NOMO-1 (cell line): Measurements from ENCODE around the gene MAP2K6.

Source experiments
- DNase-seq, 2 experiments: peaks; one replicate each; lab custom pipeline; 2025; ENCODE audit not compliant: unreplicated experiment in 2 of 2; lab: John Stamatoyannopoulos, UW

MAP2K6 gene

DNA sequence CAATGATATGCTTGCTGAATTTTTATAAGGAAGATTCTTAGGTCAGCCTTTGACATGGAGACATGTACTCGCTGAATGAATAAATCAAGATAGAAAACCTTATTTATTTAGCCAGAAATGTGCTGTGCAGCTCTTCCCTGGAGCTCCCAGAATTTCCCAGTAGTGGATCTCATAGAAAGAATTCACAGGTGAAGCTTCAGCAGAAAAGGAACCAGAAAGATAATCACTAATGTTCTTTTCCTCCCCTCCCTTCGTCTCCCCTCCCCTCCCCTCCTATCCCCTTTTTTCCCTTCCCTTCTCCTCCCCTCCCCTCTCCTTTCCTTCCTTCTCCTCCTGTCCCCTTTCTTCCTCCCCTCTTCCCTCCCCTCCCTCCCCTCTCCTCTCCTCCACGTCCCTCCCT lies 158.2 kb downstream of the MAP2K6 start:
- no peak for DNase-seq

DNA sequence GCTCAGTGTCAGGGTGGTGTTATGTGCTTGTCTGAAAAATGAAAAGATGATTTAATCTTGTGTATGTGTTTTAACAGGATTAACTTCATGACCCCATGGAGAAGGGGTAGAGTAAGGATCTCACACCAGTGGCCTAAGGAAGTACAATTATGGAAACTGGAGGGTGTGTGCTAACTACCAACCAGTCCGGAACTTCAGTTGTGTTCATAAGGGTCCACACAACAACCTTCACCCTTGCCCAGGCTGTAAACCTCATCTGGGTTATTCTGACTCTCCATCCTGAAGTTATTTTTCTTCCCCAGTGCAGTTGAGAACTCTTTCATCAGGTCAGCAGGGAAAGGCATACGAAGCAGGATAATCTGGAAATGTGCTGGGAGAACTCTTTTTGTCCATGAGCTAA lies 158.9 kb downstream of the MAP2K6 start:
- no peak for DNase-seq

DNA sequence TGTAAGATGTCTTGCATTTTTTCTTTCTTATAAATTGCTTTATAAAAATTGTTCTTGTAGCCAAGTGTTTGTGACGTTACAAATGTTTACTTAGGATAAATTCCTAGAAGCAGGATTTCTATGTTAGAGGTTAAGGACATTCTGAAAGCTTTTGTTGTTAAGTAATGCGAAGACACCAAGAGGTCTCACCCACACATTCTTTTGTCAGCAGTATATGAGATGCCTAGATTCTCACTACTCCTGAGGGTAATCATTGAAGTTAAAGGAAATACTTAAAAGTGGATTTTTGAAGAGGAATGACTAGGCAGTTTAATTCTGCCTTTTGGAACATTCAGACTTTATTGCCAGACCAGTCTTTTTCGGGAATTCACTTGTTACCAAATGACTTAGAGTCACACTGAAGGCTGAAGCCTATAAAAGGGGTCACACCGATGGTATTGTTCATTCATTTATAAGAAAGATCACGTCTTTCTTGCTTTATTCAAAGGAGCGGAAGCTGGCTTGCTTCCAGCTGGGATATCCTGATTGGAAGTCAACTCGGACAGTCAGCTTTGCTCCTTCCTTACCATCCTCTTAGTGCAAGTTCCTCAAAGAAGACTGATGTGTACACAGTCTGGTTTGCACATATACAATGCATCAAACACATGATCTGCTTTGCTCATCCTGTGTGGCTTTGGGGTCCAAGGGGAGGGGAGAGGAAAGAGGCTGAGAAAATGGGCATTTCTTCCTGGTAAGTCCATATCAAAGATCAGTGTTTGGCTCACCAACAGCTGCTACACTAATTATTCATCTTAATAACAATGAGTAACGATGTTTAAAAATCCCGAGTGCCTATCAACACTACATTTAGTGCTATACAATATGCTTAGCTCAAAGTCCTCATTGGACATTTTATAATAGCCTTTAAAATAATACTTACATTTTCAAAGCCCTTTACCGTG lies 160.0 kb downstream of the MAP2K6 start:
- no peak for DNase-seq

- DNase-seq, result no peak
Observed at GRCh38 chr17:69575346-69575761, 160.9 kb downstream of the MAP2K6 start.

GRCh38 chr17:69577098-69577497 lies 162.6 kb downstream of the MAP2K6 start:
- no peak for DNase-seq

- DNase-seq, result no peak
Observed at GRCh38 chr17:69578385-69578936, 164.0 kb downstream of the MAP2K6 start.

DNA sequence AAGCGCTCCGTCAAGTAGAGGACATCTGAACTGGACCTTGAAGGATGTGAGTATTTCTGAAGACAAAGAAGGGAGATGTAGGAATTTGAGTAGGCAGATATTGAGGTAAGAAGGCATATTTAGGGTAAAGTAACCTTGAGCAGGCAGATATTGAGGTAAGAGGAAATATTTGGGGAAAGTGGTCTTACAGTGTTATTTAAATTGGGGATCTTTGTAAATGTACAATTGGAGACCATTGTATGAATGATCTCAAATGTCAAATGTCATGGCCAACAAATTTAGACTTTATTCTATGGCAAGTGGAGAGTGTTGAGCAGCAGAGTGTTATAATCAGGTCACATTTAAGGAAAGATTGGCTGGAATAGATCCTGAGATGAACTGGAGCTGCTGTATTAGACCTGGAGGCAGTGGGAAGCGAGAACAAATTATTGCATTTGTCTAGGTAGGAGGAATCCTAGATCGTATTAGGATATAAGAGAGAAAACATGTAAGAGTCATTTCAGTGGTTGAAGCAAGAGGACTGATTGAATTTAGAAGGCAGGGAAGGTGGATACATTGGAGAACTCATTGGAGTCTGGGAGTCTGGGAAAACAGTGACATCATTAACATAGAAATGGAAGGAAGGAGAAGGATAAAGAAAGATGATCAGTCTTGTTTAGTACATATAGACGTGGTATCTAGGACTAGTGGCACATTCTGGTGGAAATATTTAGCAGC lies 165.6 kb downstream of the MAP2K6 start:
- no peak for DNase-seq

GRCh38 chr17:69581061-69581961 lies 166.8 kb downstream of the MAP2K6 start:
- peak in 1 of 2 experiments; percentile 36 for DNase-seq

- no peak for DNase-seq
Observed at GRCh38 chr17:69588316-69588715, 173.8 kb downstream of the MAP2K6 start.

DNA sequence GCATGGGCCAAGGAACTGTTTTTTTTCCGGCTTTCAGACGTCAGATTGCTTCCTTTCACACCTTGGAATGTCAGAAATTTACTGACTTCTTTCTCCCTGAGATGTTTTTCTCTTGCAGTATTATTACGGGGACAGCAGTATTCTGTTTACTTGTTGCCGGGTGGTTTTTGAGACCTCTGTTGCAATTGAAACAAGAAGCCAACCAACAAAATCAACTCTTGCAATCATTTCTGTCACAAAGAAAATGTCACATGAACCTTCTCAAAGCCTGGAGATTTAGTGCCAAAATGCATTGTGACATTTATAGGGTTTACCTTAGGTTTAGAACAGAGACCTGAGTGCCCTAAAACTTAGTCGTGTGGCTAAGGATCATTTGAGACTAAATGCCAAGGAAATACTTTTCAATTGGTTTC lies 174.3 kb downstream of the MAP2K6 start:
- DNase-seq, result no peak

GRCh38 chr17:69590671-69591070 lies 176.2 kb downstream of the MAP2K6 start:
- DNase-seq, result no peak

GRCh38 chr17:69592692-69593350 lies 178.3 kb downstream of the MAP2K6 start:
- DNase-seq, result no peak

- DNase-seq, result no peak
Observed at GRCh38 chr17:69593351-69593715, 178.8 kb downstream of the MAP2K6 start.

DNA sequence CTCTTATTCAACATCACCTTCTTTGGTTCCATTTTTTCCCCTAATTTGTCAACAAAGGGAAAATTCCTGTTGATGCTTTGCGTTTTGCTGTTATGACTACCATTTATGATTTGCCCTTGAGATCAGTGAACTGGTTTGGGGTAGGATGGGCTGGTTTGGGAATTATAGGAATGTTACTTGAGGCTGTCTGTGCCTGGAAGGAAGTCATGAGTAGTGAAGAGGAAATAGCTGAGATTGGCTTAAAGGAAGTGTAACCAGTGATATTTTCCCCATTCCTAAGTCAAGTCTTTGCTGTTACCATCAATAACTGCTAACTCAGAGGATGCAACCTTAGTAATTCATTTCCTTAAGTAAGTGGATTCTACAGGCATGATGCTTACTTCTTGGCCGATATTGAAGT lies 179.2 kb downstream of the MAP2K6 start:
- DNase-seq, result no peak

DNA sequence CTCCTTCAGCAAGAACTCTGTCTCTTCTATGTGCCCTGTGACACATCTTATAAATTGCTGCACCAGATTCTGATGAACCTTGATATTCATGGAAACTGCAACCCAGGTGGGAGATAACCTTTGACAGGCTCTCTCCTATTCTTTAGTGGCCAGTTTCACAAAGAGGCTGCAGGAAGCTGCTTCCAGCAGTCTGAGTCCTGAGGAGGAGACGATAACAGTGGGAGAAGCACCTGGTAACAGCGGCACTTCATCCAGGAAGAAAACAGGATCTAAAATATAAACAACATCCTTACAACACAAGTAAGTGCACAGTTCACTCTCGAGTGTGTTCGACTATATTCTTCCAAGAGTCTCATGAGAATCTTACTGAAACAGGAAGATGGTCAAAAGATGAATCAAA lies 180.1 kb downstream of the MAP2K6 start:
- no peak for DNase-seq

DNA sequence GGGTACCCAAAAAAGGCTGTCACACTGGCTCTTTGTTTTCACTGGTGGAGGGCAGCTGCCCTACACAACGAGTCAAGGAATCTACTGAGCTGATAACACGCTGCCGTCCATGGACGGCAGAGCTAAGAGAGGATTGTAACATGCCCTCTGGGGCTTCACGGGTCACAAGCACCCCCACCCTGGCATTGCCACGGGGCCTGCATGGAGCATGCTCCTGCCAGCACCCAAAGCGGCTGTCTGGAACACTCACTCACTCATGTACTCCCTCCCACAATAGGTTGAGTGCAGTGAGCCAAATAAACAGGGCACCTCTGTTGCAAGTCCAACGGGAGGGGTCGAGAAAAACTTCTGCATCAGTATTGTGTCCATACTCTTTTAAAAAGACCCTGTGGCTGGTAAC lies 181.6 kb downstream of the MAP2K6 start:
- no peak for DNase-seq

DNA sequence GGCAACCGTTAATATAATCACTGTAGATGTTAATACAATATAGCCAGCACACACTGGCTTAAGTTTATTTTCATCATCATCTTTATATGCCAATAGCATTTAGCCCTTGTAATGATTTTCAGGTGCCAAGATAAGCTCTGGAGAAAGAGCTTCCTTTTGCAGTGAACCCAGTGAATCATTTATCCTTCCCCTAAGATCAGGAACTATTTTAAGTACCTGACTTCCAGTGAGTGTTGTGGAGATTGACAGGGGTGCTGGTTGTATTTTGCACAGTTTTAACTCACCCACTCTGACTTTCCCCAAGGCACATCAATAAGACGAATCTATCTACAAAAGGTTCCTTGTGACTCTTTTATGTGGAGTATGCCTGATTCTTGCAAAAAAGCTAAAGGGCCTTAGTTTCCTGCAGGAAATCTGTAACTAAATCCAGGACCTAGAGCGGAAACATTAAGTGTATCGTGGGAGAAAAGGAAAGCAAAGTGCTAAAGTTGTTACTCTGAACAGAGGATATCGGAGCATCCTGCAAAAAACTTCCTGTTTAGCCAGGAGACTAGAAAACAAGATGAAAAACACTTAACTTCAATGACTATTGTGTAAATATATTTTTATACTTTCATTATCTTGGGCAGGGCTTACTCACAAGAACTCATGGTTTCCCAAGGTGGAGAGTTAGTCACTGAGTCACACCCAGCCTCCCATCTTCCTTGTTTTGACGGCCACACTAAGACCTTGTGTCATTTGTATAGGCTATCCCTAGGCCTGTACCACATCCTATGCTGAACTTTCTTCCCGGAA lies 183.6 kb downstream of the MAP2K6 start:
- no peak for DNase-seq

GRCh38 chr17:69602972-69603371 lies 188.5 kb downstream of the MAP2K6 start:
- no peak for DNase-seq
